Upper lobe of right lung (tissue), 1 donor: ENCODE data around the gene NOL9. TPM values are rescaled to one million over a fixed set of nuclear protein-coding genes. Genes with fewer than 3 reads are reported as not detected.

Experiments used
- ATAC-seq: fragments of 200-7000 bp; cut with Tn5 transposase; one replicate; pipeline ENCODE4 v1.9.1; 2020; ENCODE audit warnings: mild to moderate bottlenecking, moderate library complexity
- DNase-seq: peaks from one replicate; pipeline ENCODE4 v3.0.0-alpha.2; 2020
- H3K27ac ChIP-seq: fragments of 200-600 bp; one replicate; pipeline ENCODE4 v1.8.0; 2022
- H3K27me3 ChIP-seq: fragments of 200-600 bp; one replicate; pipeline ENCODE4 v1.8.0; 2022; ENCODE audit warnings: mild to moderate bottlenecking
- H3K36me3 ChIP-seq: fragments of 200-600 bp; one replicate; pipeline ENCODE4 v1.8.0; 2022
- H3K4me1 ChIP-seq: fragments of 200-600 bp; one replicate; pipeline ENCODE4 v1.8.0; 2022
- H3K4me3 ChIP-seq: fragments of 200-600 bp; one replicate; pipeline ENCODE4 v1.8.0; 2022; ENCODE audit warnings: mild to moderate bottlenecking
- H3K9me3 ChIP-seq: fragments of 200-600 bp; one replicate; pipeline ENCODE4 v1.8.0; 2022
- CTCF ChIP-seq: fragments of 200-600 bp; IDR thresholded peaks from one replicate; pipeline ENCODE4 v1.8.0; 2022; ENCODE audit warnings: antibody characterized with exemption
- intact Hi-C: fragments of 100-400 bp; cut with DNase I; formaldehyde crosslinking; loops from one replicate; pipeline ENCODE4 v1.11.0; 2022
- total RNA-seq: library from RNA; stranded (reverse); fragmentation: NEBNext Ultra II Directional; extraction: Animal tissue kit (Norgen Biotek cat#: 25700); gene quantifications from one replicate; pipeline ENCODE4 v1.2.1, GENCODE V29; 2021
- donor health status: DM: no; HTN: yes; CAD: no; lungs with severe emphysema.

The NOL9 gene
- total RNA-seq, 1 donor from 2014 or later: 23.6 TPM

GRCh38 chr1:6481820-6482219 is 72.5 kb downstream of the NOL9 start:
- ATAC-seq (no peak), DNase-seq (no peak)
- intact Hi-C loops: loop anchor here (10.0 kb wide), 1 partner anchor 163 kb away; no protein-coding TSS in a partner anchor
- no peaks in the 10 kb centered on the region for H3K9me3 ChIP-seq
- no peak overlapping the region for H3K27ac ChIP-seq
- H3K36me3 ChIP-seq: no peaks in the 10 kb centered on the region
- TF ChIP-seq CTCF: no peak
- H3K4me3 ChIP-seq: no peak overlapping the region
- H3K4me1 ChIP-seq: peaks cover 16% of the 10 kb centered on the region
- peaks cover 12% of the 10 kb centered on the region for H3K27me3 ChIP-seq

GRCh38 chr1:6477039-6477820 is 77.1 kb downstream of the NOL9 start:
- H3K4me1 ChIP-seq: no peaks in the 10 kb centered on the region
- H3K9me3 ChIP-seq: no peaks in the 10 kb centered on the region
- intact Hi-C loops: no loop called here
- H3K4me3 ChIP-seq: no peak overlapping the region
- H3K36me3 ChIP-seq: no peaks in the 10 kb centered on the region
- DNase-seq (no peak), ATAC-seq (no peak)
- no peak for TF ChIP-seq CTCF
- no peaks in the 10 kb centered on the region for H3K27me3 ChIP-seq
- no peak overlapping the region for H3K27ac ChIP-seq

- H3K4me3 ChIP-seq: no peak overlapping the region
- no peak for TF ChIP-seq CTCF
- ATAC-seq: no peak
- H3K9me3 ChIP-seq: no peaks in the 10 kb centered on the region
- H3K36me3 ChIP-seq: no peaks in the 10 kb centered on the region
- intact Hi-C loops: no loop called here
- H3K27ac ChIP-seq: no peak overlapping the region
- H3K4me1 ChIP-seq: no peaks in the 10 kb centered on the region
- DNase-seq: no peak
- no peaks in the 10 kb centered on the region for H3K27me3 ChIP-seq
Observed at GRCh38 chr1:6476483-6476882, 77.8 kb downstream of the NOL9 start.

GRCh38 chr1:6475381-6476133 is 78.8 kb downstream of the NOL9 start:
- ATAC-seq: peak; percentile 82
- Histone ChIP-seq H3K4me1 (no peaks in the 10 kb centered on the region), H3K36me3 (no peaks in the 10 kb centered on the region), H3K27ac (no peak overlapping the region), H3K27me3 (no peaks in the 10 kb centered on the region), H3K9me3 (no peaks in the 10 kb centered on the region), H3K4me3 (no peak overlapping the region)
- intact Hi-C loops: no loop called here
- TF ChIP-seq CTCF: peak; percentile 97
- DNase-seq: peak; percentile 86

- H3K4me3 ChIP-seq: no peak overlapping the region
- no peak for ATAC-seq
- DNase-seq: no peak
- TF ChIP-seq CTCF: no peak
- no peak overlapping the region for H3K27ac ChIP-seq
- H3K4me1 ChIP-seq: no peaks in the 10 kb centered on the region
- no peaks in the 10 kb centered on the region for H3K36me3 ChIP-seq
- no peaks in the 10 kb centered on the region for H3K9me3 ChIP-seq
- no peaks in the 10 kb centered on the region for H3K27me3 ChIP-seq
- intact Hi-C loops: no loop called here
Observed at GRCh38 chr1:6474815-6475282, 79.5 kb downstream of the NOL9 start.
